ENCODE results near the gene WDR45B.

Gene WDR45B

DNA sequence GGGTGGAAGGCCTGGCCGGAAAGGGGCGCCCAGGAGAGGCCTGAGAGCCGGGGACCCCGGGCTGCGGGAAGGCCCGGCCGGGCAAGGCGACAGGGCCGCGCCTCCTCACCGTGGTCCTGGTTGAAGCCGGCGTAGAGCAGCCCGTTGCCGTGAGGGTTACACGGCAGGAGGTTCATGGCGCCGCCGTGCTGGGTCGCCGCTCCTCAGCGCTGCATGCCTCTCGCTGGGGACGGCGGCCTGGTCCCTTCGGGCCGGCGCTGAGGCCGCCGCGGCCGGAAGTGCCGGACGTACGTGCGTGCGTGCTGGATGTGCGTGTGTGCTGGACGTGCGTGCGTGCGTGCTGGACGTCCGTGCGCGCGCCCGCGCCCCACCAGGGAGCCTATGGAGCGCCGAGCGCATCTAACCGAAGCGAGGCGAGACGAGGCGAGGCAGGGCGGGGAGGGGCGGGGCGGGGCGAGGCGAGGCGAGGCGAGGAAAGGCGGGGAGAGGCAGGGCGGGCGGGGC, at the start of gene WDR45B:
Gene WDR45B, minus strand, starts transcription at position 280 of the 504 bp plus-strand sequence. Its CDS starts 104 bp downstream, at position 176.
- peak; percentile 90 for DNase-seq

DNA sequence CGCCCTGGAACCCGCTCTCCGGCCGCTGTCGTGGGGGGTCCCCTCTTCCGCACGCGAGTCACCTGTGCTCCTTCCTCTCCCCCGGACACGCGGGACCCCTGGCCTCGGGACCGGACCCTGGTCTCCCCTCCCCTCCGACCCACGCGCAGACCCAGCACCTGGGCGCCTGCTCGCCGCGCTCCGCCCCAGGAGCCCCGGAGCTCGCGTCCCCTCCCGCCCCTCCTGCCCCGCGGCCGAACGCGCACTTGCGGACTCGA, 49.5 kb upstream of the WDR45B start:
- DNase-seq, result no peak

GRCh38 chr17:82696916-82697807, 48.9 kb upstream of the WDR45B start:
- DNase-seq, result no peak

GRCh38 chr17:82696259-82696658, 48.0 kb upstream of the WDR45B start:
- DNase-seq, result no peak

GRCh38 chr17:82694647-82695046, 46.4 kb upstream of the WDR45B start:
- DNase-seq, result no peak

DNA sequence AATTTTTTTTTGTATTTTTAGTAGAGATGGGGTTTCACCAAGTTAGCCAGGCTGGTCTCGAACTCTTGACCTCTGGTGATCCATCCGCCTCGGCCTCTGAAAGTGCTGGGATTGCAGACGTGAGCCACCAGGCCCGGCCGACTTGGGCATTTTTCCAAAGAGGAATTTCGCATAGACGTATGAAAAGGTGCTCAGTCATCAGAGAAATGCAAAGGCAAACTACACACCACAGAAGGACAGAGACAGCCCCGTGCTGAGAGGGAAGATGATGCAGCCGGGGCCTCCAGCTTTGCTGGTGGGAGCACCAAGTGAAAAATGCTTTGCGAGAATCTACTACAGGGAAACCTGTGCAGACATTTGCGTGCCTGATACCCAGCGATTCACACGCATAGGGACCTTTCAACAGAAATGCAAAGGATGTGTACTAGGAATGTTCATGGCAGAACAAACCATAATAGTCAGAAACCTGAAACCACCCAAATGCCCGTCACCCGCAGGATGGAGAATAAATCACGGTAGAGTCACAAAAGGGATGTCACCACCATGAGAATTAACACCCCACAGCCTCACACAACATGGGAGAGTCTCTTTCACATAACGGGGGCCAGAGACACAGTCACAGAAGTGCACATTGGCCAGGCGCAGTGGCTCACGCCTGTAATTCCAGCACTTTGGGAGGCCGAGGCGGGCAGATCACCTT, 45.1 kb upstream of the WDR45B start:
- DNase-seq, result no peak

GRCh38 chr17:82692268-82692667, 44.0 kb upstream of the WDR45B start:
- no peak for DNase-seq

DNA sequence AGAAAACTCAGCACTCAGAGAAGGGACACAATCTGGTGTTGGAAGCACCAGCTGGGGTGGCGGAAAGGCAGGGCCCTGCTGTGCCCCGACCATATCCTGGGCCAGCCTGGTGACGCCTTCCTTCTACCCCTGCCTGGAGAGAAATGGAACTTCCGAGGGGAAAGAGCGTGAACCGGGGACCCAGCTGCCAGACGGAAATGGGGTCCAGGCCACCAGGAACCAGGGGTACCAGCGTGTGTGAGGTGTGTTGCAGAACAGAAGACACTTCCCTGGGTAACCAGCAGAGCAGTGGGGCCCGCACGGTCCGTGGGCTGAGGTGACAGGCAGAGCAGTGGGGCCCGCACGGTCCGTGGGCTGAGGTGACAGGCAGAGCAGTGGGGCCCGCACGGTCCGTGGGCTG, 43.5 kb upstream of the WDR45B start:
- no peak for DNase-seq

DNA sequence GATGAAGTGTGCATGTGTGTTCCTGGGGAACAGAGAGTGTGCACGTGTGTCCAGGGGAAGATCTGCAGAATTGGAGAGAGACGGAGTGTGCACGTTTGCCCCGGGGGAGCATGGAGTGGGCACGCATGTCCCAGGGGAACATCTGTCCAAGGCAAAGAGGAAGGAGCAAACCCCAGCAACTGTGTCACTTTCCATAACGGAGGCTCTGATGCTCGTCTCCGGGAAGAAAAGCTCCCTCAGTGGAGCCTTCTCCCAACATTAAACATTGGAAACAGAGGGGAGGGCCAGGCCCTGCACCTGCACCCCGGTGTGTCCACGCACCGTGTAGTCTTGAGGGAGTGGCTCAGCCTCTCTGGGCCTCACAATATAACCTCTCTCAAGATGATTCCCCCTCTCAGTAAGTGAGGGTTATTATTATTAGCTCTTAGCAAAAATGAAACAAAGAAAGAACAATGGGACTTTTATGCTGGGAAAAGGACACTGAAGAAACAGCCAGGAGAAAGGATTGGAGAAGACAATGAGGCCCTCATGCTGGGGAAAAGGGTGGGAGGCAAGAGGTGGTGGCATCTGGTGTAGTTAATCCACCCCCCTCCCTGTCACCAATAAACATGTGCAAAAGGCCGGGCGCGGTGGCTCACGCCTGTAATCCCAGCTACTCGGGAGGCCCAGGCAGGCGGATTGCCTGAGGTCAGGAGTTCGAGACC, 42.7 kb upstream of the WDR45B start:
- DNase-seq, result no peak

GRCh38 chr17:82689077-82689476, 40.8 kb upstream of the WDR45B start:
- no peak for DNase-seq

GRCh38 chr17:82687871-82688270, 39.6 kb upstream of the WDR45B start:
- no peak for DNase-seq

- no peak for DNase-seq
Observed at GRCh38 chr17:82687375-82687861, 39.2 kb upstream of the WDR45B start.

- no peak for DNase-seq
Observed at GRCh38 chr17:82686366-82687324, 38.4 kb upstream of the WDR45B start.

DNA sequence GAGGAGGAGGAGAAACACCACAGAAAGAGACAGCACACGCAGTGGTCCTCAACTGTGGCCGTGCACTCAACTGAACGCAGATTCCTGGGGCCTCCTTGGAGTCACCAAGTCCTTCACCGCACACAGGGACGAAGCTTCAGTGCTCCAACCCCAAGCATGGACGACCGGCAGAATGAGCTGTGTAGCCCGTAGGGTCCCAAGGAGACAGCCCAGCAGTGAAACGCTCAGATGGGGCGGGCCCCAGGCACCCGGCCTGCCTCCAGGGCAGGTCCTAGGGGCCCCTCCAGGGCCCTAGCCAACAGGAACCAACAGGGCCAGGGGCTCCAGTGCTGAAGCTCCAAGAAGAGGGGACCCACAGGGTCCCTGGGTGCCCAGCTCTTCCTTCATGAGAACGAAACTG, 37.0 kb upstream of the WDR45B start:
- no peak for DNase-seq

- DNase-seq, result no peak
Observed at GRCh38 chr17:82684228-82684841, 36.1 kb upstream of the WDR45B start.

- DNase-seq, result no peak
Observed at GRCh38 chr17:82683534-82683933, 35.3 kb upstream of the WDR45B start.

GRCh38 chr17:82681547-82681946, 33.3 kb upstream of the WDR45B start:
- no peak for DNase-seq

DNA sequence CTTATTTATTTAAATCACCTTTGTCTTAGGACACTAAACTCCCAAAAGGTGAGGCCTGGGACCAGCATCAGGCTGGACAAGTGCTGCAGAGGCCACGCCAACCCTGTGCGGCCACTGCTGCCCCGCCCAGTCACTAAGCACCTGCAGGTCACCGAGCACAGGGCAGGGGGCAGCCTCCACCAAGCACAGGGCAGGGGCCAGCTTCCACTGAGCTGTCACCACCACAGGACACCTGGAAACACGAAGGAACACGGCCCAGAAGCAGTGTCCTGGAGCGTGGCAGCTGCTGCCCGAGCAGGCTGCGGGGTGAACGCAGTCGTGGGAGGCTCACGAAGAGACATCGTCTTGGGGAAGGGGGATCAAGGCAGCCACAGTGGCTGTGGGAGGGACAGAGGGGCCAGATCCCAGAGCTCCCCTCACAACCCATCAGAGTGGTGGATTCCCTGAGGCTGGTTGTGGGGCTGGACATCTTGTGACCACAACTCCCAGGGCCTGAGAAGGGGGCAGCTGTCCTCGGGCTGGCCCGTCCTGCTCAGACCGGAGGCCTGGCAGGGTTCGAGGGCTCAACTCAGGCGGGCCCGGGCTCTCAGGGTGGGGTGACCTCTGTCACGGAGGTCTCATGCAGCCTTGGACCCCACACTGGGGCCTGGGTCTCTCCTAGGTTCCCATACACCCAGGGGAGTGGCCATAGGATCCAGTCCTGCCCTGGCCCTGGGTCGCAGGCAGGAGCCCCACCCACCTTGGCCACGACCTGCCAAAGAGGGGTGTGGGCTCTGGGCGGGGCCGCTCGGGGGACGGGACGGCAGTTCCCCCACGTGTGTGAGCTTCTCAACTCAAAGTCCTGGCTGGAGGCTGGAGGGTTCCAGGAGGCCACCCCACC, 31.6 kb upstream of the WDR45B start:
- DNase-seq, result no peak

DNA sequence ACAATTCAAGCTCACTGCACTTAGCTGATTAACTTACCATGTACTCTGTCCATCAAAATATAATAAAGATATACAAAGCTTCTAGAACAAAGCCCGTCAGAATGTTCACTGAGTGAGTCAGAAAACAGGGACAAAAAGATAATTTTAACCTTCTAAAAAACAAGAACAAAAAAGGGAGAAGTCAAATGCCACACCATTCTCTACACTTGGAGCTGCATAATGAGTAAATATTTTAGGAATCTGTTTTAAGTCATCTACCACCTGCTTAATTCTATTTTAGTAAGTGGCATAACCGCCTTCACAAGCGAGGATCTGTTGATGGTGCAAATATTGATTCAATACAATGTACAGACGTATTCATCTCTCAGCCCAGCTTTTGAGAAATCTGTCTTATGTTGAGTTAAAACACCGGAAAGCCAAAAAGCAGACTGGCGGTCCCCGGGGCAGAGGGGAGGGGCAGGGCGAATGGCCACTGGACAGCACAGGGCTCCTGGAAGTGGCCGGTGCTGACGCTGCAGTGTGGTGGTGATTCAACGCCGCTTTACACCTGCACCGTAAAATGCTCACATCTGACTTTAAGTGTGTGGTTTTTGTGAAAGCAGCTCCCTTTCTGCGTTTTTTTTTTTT, 30.1 kb upstream of the WDR45B start:
- no peak for DNase-seq

DNA sequence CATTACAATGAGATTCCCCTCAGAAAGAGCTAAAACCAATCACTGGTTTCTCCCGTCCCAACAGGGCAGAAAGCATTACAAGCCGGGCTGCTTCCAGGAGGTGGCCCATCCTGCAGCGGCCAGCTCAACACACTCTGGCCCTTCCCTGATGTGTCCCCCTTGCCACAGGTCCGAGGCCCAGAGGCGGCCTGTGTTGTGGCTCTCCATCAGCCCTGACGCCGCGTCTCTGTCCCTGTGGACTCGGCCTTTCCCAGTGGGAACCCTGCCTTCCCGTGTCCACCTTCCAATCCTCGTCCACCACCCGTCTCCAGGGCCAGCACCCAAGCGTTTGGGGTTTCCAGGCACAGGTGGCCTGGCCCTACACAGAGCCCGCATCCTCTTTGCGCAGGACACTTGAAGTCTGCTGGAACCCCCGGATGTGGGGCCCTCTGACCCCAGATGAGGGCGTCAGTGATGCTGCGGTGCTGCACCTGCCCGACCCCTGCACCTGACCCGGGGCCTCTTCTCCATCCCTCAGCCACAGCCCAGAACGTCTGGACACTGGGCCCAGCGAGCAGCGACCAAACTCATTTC, 29.2 kb upstream of the WDR45B start:
- DNase-seq, result no peak
